Measurements from ENCODE around the gene ERGIC3. TPM values are rescaled to one million over a fixed set of nuclear protein-coding genes. Genes with fewer than 3 reads are reported as not detected.

The ERGIC3 gene
- total and polyA plus RNA-seq, 2 donors (not counting 3 experiments of a cell fraction or from before 2014, with no cell fraction given) = 203 to 419 TPM

GRCh38 chr20:35511814-35512420 lies 30.0 kb upstream of the ERGIC3 start:
- no peak overlapping the region for H3K9ac ChIP-seq (replicated peaks; ENCODE audit: extremely low read depth, insufficient read depth, low read length)
- no peaks in the 10 kb centered on the region for H3K9me3 ChIP-seq (replicated peaks; ENCODE audit: control insufficient read depth, insufficient read depth, low read length)
- no peaks in the 10 kb centered on the region for H4K20me1 ChIP-seq (replicated peaks; ENCODE audit: control insufficient read depth, extremely low read depth, insufficient read depth, low read length)
- peak; percentile 56 for DNase-seq (ENCODE audit: low read depth, low spot score)
- TF ChIP-seq EZH2 (IDR thresholded peaks at IDR 0.05; ENCODE audit: borderline replicate concordance, low read depth, low read length, severe bottlenecking) (no peak), CTCF (IDR thresholded peaks at IDR 0.05; ENCODE audit: extremely low read depth in 1 of 2, insufficient read depth in 1 of 2, low read depth in 1 of 2, low read length in 2 of 2) (peak; percentile 41 to 52)
- no peak overlapping the region for H2AFZ ChIP-seq (ENCODE audit: low read depth, low read length)
- no TSS peak for BruUV-seq (replicated peaks)
- peak; percentile 83 for FAIRE-seq
- H3K4me1 ChIP-seq (ENCODE audit: control insufficient read depth, extremely low read depth, insufficient read depth, low read length) = no peaks in the 10 kb centered on the region
- intact Hi-C loops (cut with micrococcal nuclease) (loop anchor here (5.0 to 10.0 kb wide), 3 partner anchors 50 to 183 kb away; partner anchors contain the start of genes NFS1, ROMO1 and SPAG4), dilution Hi-C loops (cut with MboI; ENCODE audit: extremely low pct_ligation_motif_present, low sequenced_read_pairs) (no loop called here)
- H3K27me3 ChIP-seq (ENCODE audit: control insufficient read depth in 2 of 2, insufficient read depth in 2 of 2, low read length in 2 of 2) = no peaks in the 10 kb centered on the region
- H3K79me2 ChIP-seq (ENCODE audit: control insufficient read depth, insufficient read depth, low read length) = no peaks in the 10 kb centered on the region
- POLR2A ChIA-PET = no interaction called here
- CTCF ChIA-PET = interaction anchor here (1.0 to 2.1 kb wide), 10 partner anchors 8 to 372 kb away, joined by 3 to 7 read pairs (median 3); partner anchors contain the start of genes NFS1 and ROMO1
- peaks cover 0 to 20% of the 10 kb centered on the region in 2 experiments for H3K36me3 ChIP-seq (ENCODE audit: control insufficient read depth in 2 of 2, extremely low read depth in 1 of 2, insufficient read depth in 2 of 2, low read length in 2 of 2)
- no peaks in the 10 kb centered on the region for H3K9me1 ChIP-seq (replicated peaks; ENCODE audit: control insufficient read depth, extremely low read depth, insufficient read depth, low read length)
- no peak overlapping the region for H3K27ac ChIP-seq (ENCODE audit: insufficient read depth, low read depth, low read length)
- no peak overlapping the region for H3K4me3 ChIP-seq (replicated peaks in 1 of 3; ENCODE audit: insufficient read depth in 1 of 3, low read depth in 1 of 3, low read length in 3 of 3)
- no peak overlapping the region for H3K4me2 ChIP-seq (ENCODE audit: insufficient read depth, low read length)

GRCh38 chr20:35514371-35514932 lies 27.4 kb upstream of the ERGIC3 start:
- dilution Hi-C loops (cut with MboI; ENCODE audit: extremely low pct_ligation_motif_present, low sequenced_read_pairs) (no loop called here), intact Hi-C loops (cut with micrococcal nuclease) (loop anchor here (5.0 to 10.0 kb wide), 3 partner anchors 52 to 180 kb away; partner anchors contain the start of genes NFS1, ROMO1 and SPAG4)
- H3K36me3 ChIP-seq (ENCODE audit: control insufficient read depth in 2 of 2, extremely low read depth in 1 of 2, insufficient read depth in 2 of 2, low read length in 2 of 2) = peaks cover 0 to 7% of the 10 kb centered on the region in 2 experiments
- H2AFZ ChIP-seq (ENCODE audit: low read depth, low read length) = no peak overlapping the region
- H3K4me1 ChIP-seq (ENCODE audit: control insufficient read depth, extremely low read depth, insufficient read depth, low read length) = no peaks in the 10 kb centered on the region
- H3K4me3 ChIP-seq (replicated peaks in 1 of 3; ENCODE audit: insufficient read depth in 1 of 3, low read depth in 1 of 3, low read length in 3 of 3) = no peak overlapping the region
- H3K27ac ChIP-seq (ENCODE audit: insufficient read depth, low read depth, low read length) = no peak overlapping the region
- no peak overlapping the region for H3K9ac ChIP-seq (replicated peaks; ENCODE audit: extremely low read depth, insufficient read depth, low read length)
- BruUV-seq (replicated peaks) = no TSS peak
- TF ChIP-seq JUN (IDR thresholded peaks at IDR 0.05; ENCODE audit: borderline replicate concordance, insufficient read depth, insufficient read length, low read depth) (no peak), MAX (IDR thresholded peaks at IDR 0.05; ENCODE audit: insufficient read depth, insufficient read length) (no peak), POLR2AphosphoS5 (IDR thresholded peaks at IDR 0.05; ENCODE audit: insufficient read depth, low read depth, low read length) (no peak)
- H3K27me3 ChIP-seq (ENCODE audit: control insufficient read depth in 2 of 2, insufficient read depth in 2 of 2, low read length in 2 of 2) = no peaks in the 10 kb centered on the region
- H3K4me2 ChIP-seq (ENCODE audit: insufficient read depth, low read length) = no peak overlapping the region
- DNase-seq (ENCODE audit: low read depth, low spot score) = no peak
- CTCF ChIA-PET = no interaction called here
- FAIRE-seq = no peak
- H3K79me2 ChIP-seq (ENCODE audit: control insufficient read depth, insufficient read depth, low read length) = no peaks in the 10 kb centered on the region
- H4K20me1 ChIP-seq (replicated peaks; ENCODE audit: control insufficient read depth, extremely low read depth, insufficient read depth, low read length) = no peaks in the 10 kb centered on the region
- H3K9me3 ChIP-seq (replicated peaks; ENCODE audit: control insufficient read depth, insufficient read depth, low read length) = no peaks in the 10 kb centered on the region
- POLR2A ChIA-PET = no interaction called here
- no peaks in the 10 kb centered on the region for H3K9me1 ChIP-seq (replicated peaks; ENCODE audit: control insufficient read depth, extremely low read depth, insufficient read depth, low read length)
